HG03565 (cell line): ENCODE results near the gene CD8A.

Experiments
- ATAC-seq: cut with Tn5 transposase; IDR thresholded peaks from one replicate; pipeline ENCODE4 v1.9.1; 2021; ENCODE audit warnings: mild to moderate bottlenecking, moderate library complexity; ENCODE audit not compliant: unreplicated experiment

Gene CD8A

DNA sequence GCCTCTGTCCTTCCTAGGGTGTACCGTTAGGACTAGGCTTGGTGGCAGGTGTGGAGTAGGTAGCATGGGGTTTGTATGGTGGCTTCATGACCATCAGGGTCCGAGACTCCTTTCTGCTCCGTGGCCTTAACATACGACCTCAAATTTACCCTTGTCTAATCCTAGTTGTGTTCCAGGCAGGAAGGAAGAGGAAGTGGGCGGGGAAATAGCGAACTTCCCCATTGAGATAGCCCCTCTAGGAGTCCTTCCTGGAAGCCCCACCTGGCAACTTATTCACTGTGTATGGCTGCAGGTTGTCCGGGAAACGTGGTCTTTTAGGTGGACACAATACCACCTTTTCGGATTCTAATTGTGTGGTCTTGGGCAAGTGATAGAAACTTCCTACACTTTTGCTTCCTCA lies 9.3 kb downstream of the CD8A start:
- no peak for ATAC-seq

GRCh38 chr2:86779971-86780370 lies 10.7 kb downstream of the CD8A start:
- ATAC-seq, result no peak

DNA sequence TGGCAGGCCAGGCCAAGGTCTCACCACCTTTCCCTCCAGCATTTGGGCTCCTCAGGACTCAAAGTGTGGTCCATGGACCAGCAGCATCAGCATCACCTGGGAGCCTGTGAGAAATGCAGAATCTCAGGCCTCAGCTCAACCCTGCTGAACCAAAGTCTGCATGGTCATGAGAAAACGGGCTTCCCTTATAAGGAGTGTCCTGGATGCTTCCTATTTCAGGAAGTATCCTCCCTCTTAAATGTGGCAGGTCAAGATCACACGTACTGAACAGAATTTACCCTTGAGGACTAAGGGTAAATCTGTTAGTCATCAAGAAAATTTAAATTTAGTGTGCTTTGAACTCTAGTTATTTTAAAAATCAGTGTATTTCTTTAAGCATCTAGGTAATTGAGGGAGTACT lies 11.8 kb downstream of the CD8A start:
- no peak for ATAC-seq

DNA sequence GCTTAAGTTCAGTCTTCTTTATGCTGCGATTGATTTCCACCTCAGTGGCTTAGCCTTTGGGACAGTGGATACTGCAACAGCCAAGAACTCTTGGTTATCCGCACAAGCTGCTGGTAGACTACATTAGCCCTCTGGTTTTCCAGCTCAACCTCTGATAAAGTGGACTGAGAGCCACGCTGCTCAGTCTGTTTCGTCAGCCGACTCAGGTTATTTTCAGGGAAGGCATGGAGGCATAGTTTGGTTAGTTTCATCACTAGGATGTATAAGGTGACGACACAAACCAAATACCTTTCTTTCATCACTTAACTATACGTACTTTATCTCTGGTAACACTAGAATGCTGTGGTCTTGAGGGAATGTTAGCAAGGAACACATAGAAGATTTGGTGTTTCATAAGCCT lies 14.2 kb downstream of the CD8A start:
- ATAC-seq, result no peak

GRCh38 chr2:86775338-86775737 lies 15.4 kb downstream of the CD8A start:
- ATAC-seq, result no peak

DNA sequence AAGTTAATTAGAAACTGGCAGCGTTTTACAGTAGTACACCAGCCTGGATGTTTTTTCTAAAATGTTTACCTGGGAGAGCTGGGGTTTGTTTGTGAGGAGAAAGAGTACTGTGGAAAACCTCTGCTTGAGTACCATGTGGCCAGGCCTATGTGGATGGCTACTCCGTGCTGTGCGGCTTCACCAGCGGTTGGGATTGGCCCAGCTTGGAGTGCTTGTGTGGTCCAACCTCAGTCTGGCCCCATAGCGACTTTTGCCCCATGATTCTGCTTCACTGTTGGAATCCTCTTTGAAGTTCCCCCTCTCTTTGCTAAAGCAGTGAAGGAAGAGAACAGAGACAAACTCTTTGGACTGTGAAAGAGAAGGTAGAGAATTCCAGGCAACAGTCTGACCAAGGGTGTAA lies 15.9 kb downstream of the CD8A start:
- no peak for ATAC-seq

GRCh38 chr2:86772611-86773010 lies 18.1 kb downstream of the CD8A start:
- ATAC-seq, result no peak

DNA sequence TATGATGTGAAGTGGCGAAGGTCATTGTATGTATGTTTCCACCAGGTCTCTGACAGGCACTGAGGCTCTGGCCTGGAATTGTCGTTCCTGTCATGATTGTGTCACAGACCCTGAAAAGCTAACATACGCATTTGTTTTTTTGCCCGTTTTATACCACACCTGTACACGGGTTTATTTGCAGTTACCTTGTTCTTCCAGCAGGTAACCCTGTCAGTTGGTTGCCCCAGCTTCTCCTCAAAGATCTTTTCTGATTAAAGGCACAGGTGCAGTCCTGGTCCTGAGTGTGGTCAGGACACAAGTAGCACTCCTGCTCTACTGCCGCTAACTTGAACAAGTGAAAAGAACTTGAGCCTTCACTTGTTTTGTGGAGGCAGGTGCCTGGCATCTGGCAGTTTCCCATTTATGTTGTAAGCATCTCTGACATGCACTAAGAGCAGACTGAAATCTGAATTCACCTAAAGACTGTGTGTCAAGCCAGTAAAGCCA lies 19.9 kb downstream of the CD8A start:
- no peak for ATAC-seq

GRCh38 chr2:86769838-86770237 lies 20.9 kb downstream of the CD8A start:
- ATAC-seq, result no peak

- ATAC-seq, result no peak
Measured at GRCh38 chr2:86768189-86768949, 22.3 kb downstream of the CD8A start.

- no peak for ATAC-seq
Measured at GRCh38 chr2:86765310-86765695, 25.4 kb downstream of the CD8A start.

DNA sequence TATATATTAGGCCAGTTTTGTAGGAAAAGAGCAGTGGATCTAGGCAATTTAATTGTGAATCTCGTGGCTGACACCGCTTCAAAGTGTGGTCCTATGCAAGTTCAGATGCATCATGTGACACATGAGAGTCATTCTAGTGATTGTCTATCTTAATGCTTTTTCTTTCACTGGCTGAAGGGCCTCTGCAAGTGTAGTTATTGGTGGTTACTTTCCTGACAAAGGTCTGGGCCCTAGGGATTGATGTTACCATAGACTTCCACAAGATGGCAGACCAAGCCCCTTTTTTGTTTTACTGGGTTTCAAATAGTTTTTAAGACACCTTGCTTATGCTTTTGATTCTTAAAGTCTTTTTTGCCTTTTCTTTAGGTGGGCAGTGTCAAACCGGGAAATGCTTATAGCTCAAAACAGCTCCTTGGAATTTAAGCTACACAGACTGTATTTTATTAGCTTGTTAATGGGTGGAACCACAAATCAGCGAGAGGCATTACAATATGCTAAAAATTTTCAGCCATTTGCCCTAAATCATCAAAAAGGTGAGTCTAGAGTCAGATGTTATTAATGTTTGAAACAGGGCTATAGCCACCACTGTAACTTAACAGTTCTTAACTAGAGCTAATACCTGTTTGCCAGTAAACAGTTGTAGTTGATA lies 25.9 kb downstream of the CD8A start:
- peak; percentile 72 for ATAC-seq

- no peak for ATAC-seq
Measured at GRCh38 chr2:86760371-86760770, 30.3 kb downstream of the CD8A start.

DNA sequence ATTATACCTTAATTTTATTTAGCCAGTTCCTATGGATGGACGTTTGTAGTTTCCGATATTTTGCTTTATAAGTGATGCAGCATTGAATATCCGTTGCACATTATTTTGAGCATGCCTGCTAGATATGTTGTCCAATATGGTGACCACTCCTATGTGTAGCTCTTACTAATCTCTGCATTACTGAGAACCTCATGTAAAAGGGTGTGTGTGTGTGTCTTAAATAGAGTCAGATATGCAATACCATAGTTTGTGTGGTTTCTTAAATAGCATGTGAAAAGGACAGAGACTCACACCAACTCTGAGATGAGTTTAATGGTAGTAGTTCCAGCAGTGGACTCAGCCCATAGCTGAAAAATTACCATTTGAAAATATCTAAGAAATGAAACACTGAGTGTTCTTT lies 32.3 kb downstream of the CD8A start:
- ATAC-seq, result no peak

DNA sequence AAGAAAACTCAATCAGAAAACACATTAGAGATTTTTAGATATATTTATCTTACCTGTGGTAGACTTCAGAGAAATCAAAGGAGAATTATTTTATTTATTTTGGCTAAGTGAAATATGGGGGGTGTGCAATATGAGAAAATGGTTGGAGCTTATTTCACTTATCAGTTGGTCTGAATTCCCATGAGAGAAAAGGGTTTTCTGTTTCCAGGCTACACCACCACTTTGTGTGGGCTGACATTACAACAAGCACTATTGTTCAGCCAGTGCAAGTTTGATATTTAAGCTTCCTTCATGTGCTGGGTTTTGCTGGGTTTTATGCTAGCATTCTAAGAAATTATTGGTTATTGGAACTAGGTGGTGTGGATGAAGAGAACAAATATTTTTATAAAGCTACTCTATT lies 37.1 kb downstream of the CD8A start:
- no peak for ATAC-seq

- no peak for ATAC-seq
Measured at GRCh38 chr2:86752934-86753333, 37.8 kb downstream of the CD8A start.

DNA sequence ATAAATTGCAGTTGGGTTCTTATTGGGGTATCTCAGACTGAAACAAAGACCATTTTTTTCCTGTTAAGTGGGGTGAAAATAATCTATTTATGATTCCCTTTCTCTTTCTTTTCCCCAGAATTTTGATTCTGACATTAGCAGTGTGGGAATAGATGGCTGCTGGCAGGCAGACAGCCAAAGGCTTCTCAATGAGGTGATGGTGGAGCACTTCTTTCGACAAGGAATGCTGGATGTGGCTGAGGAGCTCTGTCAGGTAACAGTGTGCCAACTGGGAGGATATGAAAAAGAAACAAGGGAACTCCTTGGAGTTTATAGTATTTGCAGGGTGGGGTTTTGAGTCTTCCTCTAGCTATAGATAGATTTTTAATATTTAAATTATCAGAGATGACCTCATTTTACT lies 38.9 kb downstream of the CD8A start:
- no peak for ATAC-seq

- ATAC-seq, result no peak
Measured at GRCh38 chr2:86750240-86750839, 40.4 kb downstream of the CD8A start.

- ATAC-seq, result peak; percentile 49
Measured at GRCh38 chr2:86747711-86748639, 42.7 kb downstream of the CD8A start.

GRCh38 chr2:86746939-86747338 lies 43.8 kb downstream of the CD8A start:
- no peak for ATAC-seq

DNA sequence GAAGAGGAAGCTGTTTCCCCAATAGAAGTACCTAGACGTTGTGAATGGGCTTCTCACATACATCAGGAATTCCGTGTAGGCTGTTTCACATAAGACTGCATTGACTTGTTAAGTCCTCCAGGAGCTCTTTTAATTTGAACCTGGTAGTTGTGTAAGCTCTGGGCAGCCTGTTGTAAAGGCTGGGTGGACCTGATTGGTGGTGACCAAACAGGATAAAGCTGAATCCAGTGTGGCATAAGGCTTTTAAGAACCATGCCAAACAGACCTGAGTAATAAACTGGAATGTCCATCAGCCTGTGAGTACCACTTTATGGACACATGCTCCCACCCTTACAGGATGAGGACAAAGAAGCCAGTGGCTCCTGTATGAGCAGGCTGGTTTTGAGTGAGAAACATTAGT lies 46.6 kb downstream of the CD8A start:
- ATAC-seq, result no peak
